ENCODE measurements around the gene TXNL4A. TPM values are rescaled to one million over a fixed set of nuclear protein-coding genes. Genes with fewer than 3 reads are reported as not detected.

The TXNL4A gene
- total RNA-seq, 1 experiment from 2014 or later, result 178 TPM

GRCh38 chr18:79936641-79937040 lies 51.7 kb downstream of the TXNL4A start:
- Histone ChIP-seq H3K4me1 (ENCODE audit: control insufficient read depth in 1 of 2, insufficient read depth in 2 of 2, low read length in 2 of 2) (no peaks in the 10 kb centered on the region), H3K27ac (ENCODE audit: low read depth, low read length) (no peak overlapping the region), H3K4me2 (ENCODE audit: low read length) (no peak overlapping the region), H4K20me1 (ENCODE audit: insufficient read depth) (no peaks in the 10 kb centered on the region), H3K36me3 (ENCODE audit: control insufficient read depth in 1 of 2, insufficient read depth in 2 of 2, low read length in 2 of 2) (peaks cover 5 to 40% of the 10 kb centered on the region in 2 experiments; a peak in 3 of 4 replicates), H3K79me2 (ENCODE audit: insufficient read depth, low read length) (peaks cover 96% of the 10 kb centered on the region), H3K9ac (ENCODE audit: low read length) (no peak overlapping the region), H3K27me3 (ENCODE audit: insufficient read depth, low read length) (no peaks in the 10 kb centered on the region), H3K4me3 (replicated peaks in 1 of 2; ENCODE audit: low read depth in 1 of 2, low read length in 2 of 2) (no peak overlapping the region), H3K9me2 (ENCODE audit: insufficient read depth) (no peaks in the 10 kb centered on the region), H3K9me3 (ENCODE audit: control insufficient read depth in 1 of 2, insufficient read depth in 1 of 2, low read depth in 1 of 2, low read length in 2 of 2) (peaks cover 7 to 24% of the 10 kb centered on the region in 2 experiments; a peak in 3 of 4 replicates), H2AFZ (ENCODE audit: low read depth, low read length, poor library complexity, severe bottlenecking) (no peak overlapping the region)
- no TSS peak for BruUV-seq (replicated peaks)
- intact Hi-C loops (cut with micrococcal nuclease), result no loop called here
- no peak for DNase-seq (ENCODE audit: low read depth, low spot score)
- TF ChIP-seq TCF7L2 (IDR thresholded peaks at IDR 0.05; ENCODE audit: borderline replicate concordance, extremely low read depth, insufficient read depth, insufficient read length) (no peak), YY1 (IDR thresholded peaks at IDR 0.05; ENCODE audit: extremely low read depth, insufficient replicate concordance, low read depth, low read length) (no peak), SP1 (IDR thresholded peaks at IDR 0.05; ENCODE audit: low read depth) (no peak), CBX3 (IDR thresholded peaks at IDR 0.05; ENCODE audit: low read depth) (no peak), MAX (IDR thresholded peaks at IDR 0.05) (no peak), RAD21 (IDR thresholded peaks at IDR 0.05; ENCODE audit: low read depth) (no peak), ZNF274 (IDR thresholded peaks at IDR 0.05; ENCODE audit: low read depth, low read length) (no peak), EZH2phosphoT487 (IDR thresholded peaks at IDR 0.05; ENCODE audit: borderline replicate concordance) (no peak), ELF1 (IDR thresholded peaks at IDR 0.05; ENCODE audit: borderline replicate concordance, low read depth) (no peak), EZH2 (IDR thresholded peaks at IDR 0.05) (no peak)
- ChIA-PET CTCF (no interaction called here), POLR2A (no interaction called here), RAD21 (ENCODE audit: low non-redundant PET in 1 of 2, low total read pairs in 2 of 2, uncharacterized antibody in 2 of 2, unreplicated experiment in 2 of 2) (no interaction called here)
- no peak for ATAC-seq

- Histone ChIP-seq H3K79me2 (ENCODE audit: insufficient read depth, low read length) (peaks cover 96% of the 10 kb centered on the region), H3K4me3 (replicated peaks in 1 of 2; ENCODE audit: low read depth in 1 of 2, low read length in 2 of 2) (no peak overlapping the region), H3K27ac (ENCODE audit: low read depth, low read length) (no peak overlapping the region), H4K20me1 (ENCODE audit: insufficient read depth) (no peaks in the 10 kb centered on the region), H3K27me3 (ENCODE audit: insufficient read depth, low read length) (no peaks in the 10 kb centered on the region), H2AFZ (ENCODE audit: low read depth, low read length, poor library complexity, severe bottlenecking) (no peak overlapping the region), H3K9me2 (ENCODE audit: insufficient read depth) (no peaks in the 10 kb centered on the region), H3K9ac (ENCODE audit: low read length) (no peak overlapping the region), H3K36me3 (ENCODE audit: control insufficient read depth in 1 of 2, insufficient read depth in 2 of 2, low read length in 2 of 2) (peaks cover 5 to 44% of the 10 kb centered on the region in 2 experiments; a peak in 3 of 4 replicates), H3K4me1 (ENCODE audit: control insufficient read depth in 1 of 2, insufficient read depth in 2 of 2, low read length in 2 of 2) (no peaks in the 10 kb centered on the region), H3K4me2 (ENCODE audit: low read length) (no peak overlapping the region), H3K9me3 (ENCODE audit: control insufficient read depth in 1 of 2, insufficient read depth in 1 of 2, low read depth in 1 of 2, low read length in 2 of 2) (peaks cover 15 to 29% of the 10 kb centered on the region in 2 experiments; a peak in 3 of 4 replicates)
- DNase-seq (ENCODE audit: low read depth, low spot score), result no peak
- RAD21 ChIA-PET (ENCODE audit: low non-redundant PET in 1 of 2, low total read pairs in 2 of 2, uncharacterized antibody in 2 of 2, unreplicated experiment in 2 of 2), result no interaction called here
- TF ChIP-seq RAD21 (IDR thresholded peaks at IDR 0.05; ENCODE audit: low read depth) (no peak), TCF7L2 (IDR thresholded peaks at IDR 0.05; ENCODE audit: borderline replicate concordance, extremely low read depth, insufficient read depth, insufficient read length) (no peak), JUND (IDR thresholded peaks at IDR 0.05) (no peak), FOSL1 (IDR thresholded peaks at IDR 0.05; ENCODE audit: low read depth) (no peak), POLR2A (IDR thresholded peaks at IDR 0.05; ENCODE audit: borderline replicate concordance, extremely low read depth, insufficient read depth, insufficient read length) (no peak), SP1 (IDR thresholded peaks at IDR 0.05; ENCODE audit: low read depth) (no peak), REST (IDR thresholded peaks at IDR 0.05; ENCODE audit: low read depth) (no peak), EZH2phosphoT487 (IDR thresholded peaks at IDR 0.05; ENCODE audit: borderline replicate concordance) (no peak), SIN3A (IDR thresholded peaks at IDR 0.05; ENCODE audit: low read depth) (no peak), ZFX (IDR thresholded peaks at IDR 0.05) (no peak)
- TF ChIP-seq, protein P1, sequence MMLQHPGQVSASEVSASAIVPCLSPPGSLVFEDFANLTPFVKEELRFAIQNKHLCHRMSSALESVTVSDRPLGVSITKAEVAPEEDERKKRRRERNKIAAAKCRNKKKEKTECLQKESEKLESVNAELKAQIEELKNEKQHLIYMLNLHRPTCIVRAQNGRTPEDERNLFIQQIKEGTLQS (IDR thresholded peaks at IDR 0.05), result no peak
- CTCF ChIA-PET, result no interaction called here
- POLR2A ChIA-PET, result no interaction called here
- BruUV-seq (replicated peaks), result no TSS peak
- ATAC-seq, result no peak
- intact Hi-C loops (cut with micrococcal nuclease), result no loop called here
These were observed 52.4 kb downstream of the TXNL4A start for GRCh38 chr18:79935925-79936324.
